GM23338 (cell line): ENCODE data around the gene MYCBP2. TPM values are rescaled to one million over a fixed set of nuclear protein-coding genes. Genes with fewer than 3 reads are reported as not detected.

Experiments
- ATAC-seq: fragments of 200-7000 bp; cut with Tn5 transposase; 3 replicates; pipeline ENCODE4 v1.9.1; 2020
- DNase-seq: peaks from one replicate; pipeline ENCODE4 v3.0.0-alpha.2; 2015; ENCODE audit warnings: low spot score
- H2AFZ ChIP-seq: fragments of 200-600 bp; sonication (generic); 2 replicates; pipeline ENCODE4 v1.8.0; 2016; ENCODE audit warnings: antibody characterized with exemption, mild to moderate bottlenecking, moderate library complexity
- H3F3A ChIP-seq: fragments of 200-600 bp; sonication (generic); replicated peaks from 2 replicates; pipeline ENCODE4 v1.8.0; 2017; ENCODE audit warnings: antibody characterized with exemption, mixed run types, low read depth
- H3K27ac ChIP-seq: fragments of 200-600 bp; sonication (generic); 2 replicates; pipeline ENCODE4 v1.6.1; 2016; ENCODE audit warnings: low read depth
- H3K27me3 ChIP-seq: fragments of 200-600 bp; sonication (generic); 2 replicates; pipeline ENCODE4 v1.8.0; 2016; ENCODE audit warnings: mild to moderate bottlenecking, mixed run types, moderate library complexity; ENCODE audit not compliant: insufficient read depth
- H3K36me3 ChIP-seq: fragments of 200-600 bp; sonication (generic); 2 replicates; pipeline ENCODE4 v1.8.0; 2016; ENCODE audit warnings: mild to moderate bottlenecking; ENCODE audit not compliant: insufficient read depth
- H3K4me1 ChIP-seq: fragments of 200-600 bp; sonication (generic); 2 replicates; pipeline ENCODE4 v1.8.0; 2016; ENCODE audit warnings: mild to moderate bottlenecking, moderate library complexity; ENCODE audit not compliant: insufficient read depth
- H3K4me2 ChIP-seq: fragments of 200-600 bp; sonication (generic); 2 replicates; pipeline ENCODE4 v1.7.1; 2017; ENCODE audit warnings: mixed run types
- H3K4me3 ChIP-seq: fragments of 200-600 bp; sonication (generic); 2 replicates; pipeline ENCODE4 v1.6.1; 2016; ENCODE audit warnings: mixed run types
- H3K79me2 ChIP-seq: fragments of 200-600 bp; sonication (generic); replicated peaks from 2 replicates; pipeline ENCODE4 v1.8.0; 2017; ENCODE audit warnings: mild to moderate bottlenecking; ENCODE audit not compliant: insufficient read depth
- H3K9me2 ChIP-seq: fragments of 200-600 bp; sonication (generic); 2 replicates; pipeline ENCODE4 v1.8.0; 2017; ENCODE audit not compliant: insufficient read depth
- H4K20me1 ChIP-seq: fragments of 200-600 bp; sonication (generic); replicated peaks from 2 replicates; pipeline ENCODE4 v1.8.0; 2017; ENCODE audit warnings: mild to moderate bottlenecking; ENCODE audit not compliant: insufficient read depth
- H3K27ac Mint-ChIP-seq: 2 replicates; pipeline ENCODE4 v1.8.0; 2020; ENCODE audit warnings: inconsistent platforms, mild to moderate bottlenecking, moderate library complexity, mixed read lengths
- H3K27me3 Mint-ChIP-seq: 3 replicates; pipeline ENCODE4 v1.8.0; 2022; ENCODE audit warnings: low read depth, mild to moderate bottlenecking, moderate library complexity, mixed read lengths, inconsistent platforms; ENCODE audit not compliant: insufficient read depth, poor library complexity
- H3K36me3 Mint-ChIP-seq: 3 replicates; pipeline ENCODE4 v1.8.0; 2021; ENCODE audit warnings: low read depth, mild to moderate bottlenecking, inconsistent platforms, moderate library complexity, mixed read lengths
- H3K4me1 Mint-ChIP-seq: 3 replicates; pipeline ENCODE4 v1.8.0; 2020; ENCODE audit warnings: mild to moderate bottlenecking, inconsistent platforms, mixed read lengths
- H3K4me3 Mint-ChIP-seq: 3 replicates; pipeline ENCODE4 v1.8.0; 2021; ENCODE audit warnings: moderate library complexity, mild to moderate bottlenecking, inconsistent platforms, mixed read lengths
- H3K9me3 Mint-ChIP-seq: 3 replicates; pipeline ENCODE4 v1.8.0; 2020; ENCODE audit warnings: moderate library complexity, mild to moderate bottlenecking, inconsistent platforms, mixed read lengths
- CREB1 ChIP-seq: fragments of 250-450 bp; sonication (Bioruptor Pico); IDR thresholded peaks from 2 replicates; pipeline ENCODE4 v1.5.0; 2020; ENCODE audit warnings: low read depth, mild to moderate bottlenecking, moderate library complexity
- ETS1 ChIP-seq: IDR thresholded peaks from 2 replicates; pipeline ENCODE4 v1.6.1; 2016; ENCODE audit warnings: antibody characterized with exemption
- EZH2 ChIP-seq: fragments of 200-600 bp; sonication (generic); IDR thresholded peaks from one replicate; pipeline ENCODE4 v1.8.0; 2017; ENCODE audit warnings: antibody characterized with exemption, mild to moderate bottlenecking, low read depth; ENCODE audit not compliant: unreplicated experiment
- EZH2phosphoT487 ChIP-seq: fragments of 200-600 bp; sonication (generic); IDR thresholded peaks from one replicate; pipeline ENCODE4 v1.8.1; 2018; ENCODE audit warnings: antibody characterized with exemption; ENCODE audit not compliant: unreplicated experiment
- JUNB ChIP-seq: IDR thresholded peaks from one replicate; pipeline ENCODE4 v1.6.1; 2016; ENCODE audit warnings: antibody characterized with exemption; ENCODE audit not compliant: unreplicated experiment
- NANOG ChIP-seq: IDR thresholded peaks from 2 replicates; pipeline ENCODE4 v1.6.1; 2016; ENCODE audit warnings: antibody characterized with exemption, borderline replicate concordance
- STAT1 ChIP-seq: IDR thresholded peaks from one replicate; pipeline ENCODE4 v1.6.1; 2016; ENCODE audit warnings: antibody characterized with exemption; ENCODE audit not compliant: unreplicated experiment
- ZNF331 ChIP-seq: fragments of 250-450 bp; sonication (Bioruptor Pico); IDR thresholded peaks from 2 replicates; pipeline ENCODE4 v1.5.0; 2020; ENCODE audit warnings: low read depth, mild to moderate bottlenecking, moderate library complexity
- polyA plus RNA-seq: library from polyadenylated mRNA; unstranded; fragments of >200 nt; fragmentation: Nextera tagmentation; extraction: Ambion mirVana; gene quantifications from 2 replicates; pipeline ENCODE4 v1.2.1, GENCODE V29; 2016
- total RNA-seq: library from RNA; depleted of rRNA; stranded (reverse); fragments of >200 nt; shearing (Covaris generic); gene quantifications from 2 replicates; pipeline ENCODE4 v1.2.3, GENCODE V29; 2014
- TF ChIP-seq, protein P1 (sequence below): IDR thresholded peaks from one replicate; pipeline ENCODE4 v1.6.1; 2018; ENCODE audit warnings: antibody characterized with exemption; ENCODE audit not compliant: unreplicated experiment
- TF ChIP-seq, protein P2 (sequence below), 2 experiments: fragments of 200-600 bp in 1 of 2; sonication (generic) in 1 of 2; conservative IDR thresholded peaks; 2 replicates each; pipeline versions ENCODE4 v1.5.1 to v1.6.1; 2016 to 2017; ENCODE audit warnings: antibody characterized with exemption in 2 of 2, low read depth in 2 of 2, mild to moderate bottlenecking in 2 of 2, moderate library complexity in 1 of 2

MYCBP2 gene
- total and polyA plus RNA-seq, 2 experiments from 2014 or later: 54.6 to 77.2 TPM

GRCh38 chr13:77298426-77298825 is 28.5 kb downstream of the MYCBP2 start (continued):
- TF ChIP-seq, protein P1, sequence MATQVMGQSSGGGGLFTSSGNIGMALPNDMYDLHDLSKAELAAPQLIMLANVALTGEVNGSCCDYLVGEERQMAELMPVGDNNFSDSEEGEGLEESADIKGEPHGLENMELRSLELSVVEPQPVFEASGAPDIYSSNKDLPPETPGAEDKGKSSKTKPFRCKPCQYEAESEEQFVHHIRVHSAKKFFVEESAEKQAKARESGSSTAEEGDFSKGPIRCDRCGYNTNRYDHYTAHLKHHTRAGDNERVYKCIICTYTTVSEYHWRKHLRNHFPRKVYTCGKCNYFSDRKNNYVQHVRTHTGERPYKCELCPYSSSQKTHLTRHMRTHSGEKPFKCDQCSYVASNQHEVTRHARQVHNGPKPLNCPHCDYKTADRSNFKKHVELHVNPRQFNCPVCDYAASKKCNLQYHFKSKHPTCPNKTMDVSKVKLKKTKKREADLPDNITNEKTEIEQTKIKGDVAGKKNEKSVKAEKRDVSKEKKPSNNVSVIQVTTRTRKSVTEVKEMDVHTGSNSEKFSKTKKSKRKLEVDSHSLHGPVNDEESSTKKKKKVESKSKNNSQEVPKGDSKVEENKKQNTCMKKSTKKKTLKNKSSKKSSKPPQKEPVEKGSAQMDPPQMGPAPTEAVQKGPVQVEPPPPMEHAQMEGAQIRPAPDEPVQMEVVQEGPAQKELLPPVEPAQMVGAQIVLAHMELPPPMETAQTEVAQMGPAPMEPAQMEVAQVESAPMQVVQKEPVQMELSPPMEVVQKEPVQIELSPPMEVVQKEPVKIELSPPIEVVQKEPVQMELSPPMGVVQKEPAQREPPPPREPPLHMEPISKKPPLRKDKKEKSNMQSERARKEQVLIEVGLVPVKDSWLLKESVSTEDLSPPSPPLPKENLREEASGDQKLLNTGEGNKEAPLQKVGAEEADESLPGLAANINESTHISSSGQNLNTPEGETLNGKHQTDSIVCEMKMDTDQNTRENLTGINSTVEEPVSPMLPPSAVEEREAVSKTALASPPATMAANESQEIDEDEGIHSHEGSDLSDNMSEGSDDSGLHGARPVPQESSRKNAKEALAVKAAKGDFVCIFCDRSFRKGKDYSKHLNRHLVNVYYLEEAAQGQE: no peak
- TF ChIP-seq, protein P2, sequence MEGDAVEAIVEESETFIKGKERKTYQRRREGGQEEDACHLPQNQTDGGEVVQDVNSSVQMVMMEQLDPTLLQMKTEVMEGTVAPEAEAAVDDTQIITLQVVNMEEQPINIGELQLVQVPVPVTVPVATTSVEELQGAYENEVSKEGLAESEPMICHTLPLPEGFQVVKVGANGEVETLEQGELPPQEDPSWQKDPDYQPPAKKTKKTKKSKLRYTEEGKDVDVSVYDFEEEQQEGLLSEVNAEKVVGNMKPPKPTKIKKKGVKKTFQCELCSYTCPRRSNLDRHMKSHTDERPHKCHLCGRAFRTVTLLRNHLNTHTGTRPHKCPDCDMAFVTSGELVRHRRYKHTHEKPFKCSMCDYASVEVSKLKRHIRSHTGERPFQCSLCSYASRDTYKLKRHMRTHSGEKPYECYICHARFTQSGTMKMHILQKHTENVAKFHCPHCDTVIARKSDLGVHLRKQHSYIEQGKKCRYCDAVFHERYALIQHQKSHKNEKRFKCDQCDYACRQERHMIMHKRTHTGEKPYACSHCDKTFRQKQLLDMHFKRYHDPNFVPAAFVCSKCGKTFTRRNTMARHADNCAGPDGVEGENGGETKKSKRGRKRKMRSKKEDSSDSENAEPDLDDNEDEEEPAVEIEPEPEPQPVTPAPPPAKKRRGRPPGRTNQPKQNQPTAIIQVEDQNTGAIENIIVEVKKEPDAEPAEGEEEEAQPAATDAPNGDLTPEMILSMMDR (conservative IDR thresholded peaks at IDR 0.05; ENCODE audit: low read depth in 2 of 2): no peak
- TF ChIP-seq CREB1 (CRISPR knock-in tag): no peak
- no peak for TF ChIP-seq ZNF331 (CRISPR knock-in tag)
- TF ChIP-seq ETS1: no peak
- TF ChIP-seq EZH2phosphoT487: no peak
- TF ChIP-seq EZH2: no peak

DNA sequence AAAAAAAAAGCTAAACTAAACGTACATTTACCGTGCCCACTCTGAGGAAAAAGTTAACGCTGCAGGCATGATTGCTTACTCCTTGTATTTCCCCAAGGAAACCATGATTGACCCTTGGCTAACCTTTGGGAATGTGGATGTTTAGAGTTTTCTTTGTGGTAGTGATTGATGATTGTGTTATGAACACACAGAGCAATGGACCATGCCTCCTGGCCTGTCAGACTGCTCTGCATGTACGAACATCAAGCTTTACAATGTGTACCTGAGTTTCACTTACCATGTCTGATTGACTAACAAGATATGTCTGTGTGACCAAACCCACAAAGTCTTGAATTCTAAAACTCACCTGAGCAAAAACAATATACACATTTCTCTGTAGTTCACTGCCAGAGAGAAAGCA is 35.1 kb downstream of the MYCBP2 start:
- Mint-ChIP-seq H3K27ac (0 out of 2 replicates have a peak overlapping the region, but pooled peaks have one; percentile 52), H3K4me1 (peaks cover 23% of the 10 kb centered on the region), H3K9me3 (no peaks in the 10 kb centered on the region), H3K4me3 (no peak overlapping the region), H3K27me3 (no peaks in the 10 kb centered on the region), H3K36me3 (peaks cover 5% of the 10 kb centered on the region)
- Histone ChIP-seq H3K36me3 (no peaks in the 10 kb centered on the region), H3K79me2 (peaks cover 13% of the 10 kb centered on the region), H3K4me3 (no peak overlapping the region), H3K27me3 (no peaks in the 10 kb centered on the region), H3K9me2 (no peaks in the 10 kb centered on the region), H3K4me1 (peaks cover 20% of the 10 kb centered on the region), H3F3A (no peaks in the 10 kb centered on the region), H3K27ac (no peak overlapping the region), H2AFZ (no peak overlapping the region), H3K4me2 (no peak overlapping the region), H4K20me1 (no peaks in the 10 kb centered on the region)
- ATAC-seq: no peak
- DNase-seq: no peak
- no peak for TF ChIP-seq EZH2phosphoT487
- no peak for TF ChIP-seq NANOG
- no peak for TF ChIP-seq STAT1
- no peak for TF ChIP-seq JUNB
- TF ChIP-seq, protein P1: no peak
- no peak for TF ChIP-seq EZH2
